A673 (cell line): ENCODE results near the gene FAM83D.
"Not testable (repeated sequence)": the region's sequence is repeated elsewhere in the genome, so short reads cannot be mapped to it uniquely, and the experiment has no call there.

Experiments used
- CTCF ChIP-seq: fragments of 300-800, 200-600 bp; sonication (generic); conservative IDR thresholded peaks from 2 replicates; pipeline ENCODE4 v1.5.1; 2017; ENCODE audit warnings: low read depth, mild to moderate bottlenecking, antibody characterized with exemption, low read length, moderate library complexity, mixed read lengths
- EZH2 ChIP-seq: fragments of 200-600 bp; sonication (generic); IDR thresholded peaks from 2 replicates; pipeline ENCODE4 v1.6.1; 2017; ENCODE audit warnings: borderline replicate concordance, low read depth, mild to moderate bottlenecking, mixed read lengths, antibody characterized with exemption, low read length; ENCODE audit not compliant: poor library complexity, severe bottlenecking

GRCh38 chr20:38996866-38997265 is 70.6 kb downstream of the FAM83D start:
- TF ChIP-seq CTCF, EZH2: not testable (repeated sequence)
